ENCODE results near the gene PRPF4.

The PRPF4 gene

GRCh38 chr9:113315231-113315630 is 39.8 kb downstream of the PRPF4 start:
- DNase-seq: no peak

- DNase-seq: no peak
Observed at GRCh38 chr9:113316030-113316429, 40.6 kb downstream of the PRPF4 start.

- DNase-seq: no peak
Observed at GRCh38 chr9:113317777-113318176, 42.3 kb downstream of the PRPF4 start.

GRCh38 chr9:113319054-113319453 is 43.6 kb downstream of the PRPF4 start:
- no peak for DNase-seq

GRCh38 chr9:113320051-113320450 is 44.6 kb downstream of the PRPF4 start:
- DNase-seq: no peak

GRCh38 chr9:113322671-113323070 is 47.2 kb downstream of the PRPF4 start:
- no peak for DNase-seq

- DNase-seq: no peak
Observed at GRCh38 chr9:113326230-113326629, 50.8 kb downstream of the PRPF4 start.

GRCh38 chr9:113328045-113328782 is 52.8 kb downstream of the PRPF4 start:
- no peak for DNase-seq

GRCh38 chr9:113331780-113332179 is 56.3 kb downstream of the PRPF4 start:
- no peak for DNase-seq

- no peak for DNase-seq
Observed at GRCh38 chr9:113337714-113338113, 62.3 kb downstream of the PRPF4 start.

- peak; percentile 82 to 89 for DNase-seq
Observed at GRCh38 chr9:113340011-113340699, 64.7 kb downstream of the PRPF4 start, which contains the start of gene WDR31. WDR31 (minus strand) TSS chr9:113340275; CDS start chr9:113332022, 8,253 bp downstream.

- DNase-seq: no peak
Observed at GRCh38 chr9:113341712-113342410, 66.4 kb downstream of the PRPF4 start.
